ENCODE data around the gene C2orf68.
"Not testable (repeated sequence)": the region's sequence is repeated elsewhere in the genome, so short reads cannot be mapped to it uniquely, and the experiment has no call there.

GRCh38 chr2:85604133-85604444 lies 7.8 kb downstream of the C2orf68 start:
- not testable (repeated sequence) for TF ChIP-seq CTCF, POLR2A (IDR thresholded peaks at IDR 0.05)

All from adrenal gland (tissue), 5 donors.